IPS DF 4.7 (cell line): ENCODE measurements around the gene H3-3A.

Source experiments
- DNase-seq: peaks from one replicate; pipeline ENCODE4 v3.0.0-alpha.2; 2013; ENCODE audit warnings: low spot score; ENCODE audit errors: extremely low read depth

Gene H3-3A

DNA sequence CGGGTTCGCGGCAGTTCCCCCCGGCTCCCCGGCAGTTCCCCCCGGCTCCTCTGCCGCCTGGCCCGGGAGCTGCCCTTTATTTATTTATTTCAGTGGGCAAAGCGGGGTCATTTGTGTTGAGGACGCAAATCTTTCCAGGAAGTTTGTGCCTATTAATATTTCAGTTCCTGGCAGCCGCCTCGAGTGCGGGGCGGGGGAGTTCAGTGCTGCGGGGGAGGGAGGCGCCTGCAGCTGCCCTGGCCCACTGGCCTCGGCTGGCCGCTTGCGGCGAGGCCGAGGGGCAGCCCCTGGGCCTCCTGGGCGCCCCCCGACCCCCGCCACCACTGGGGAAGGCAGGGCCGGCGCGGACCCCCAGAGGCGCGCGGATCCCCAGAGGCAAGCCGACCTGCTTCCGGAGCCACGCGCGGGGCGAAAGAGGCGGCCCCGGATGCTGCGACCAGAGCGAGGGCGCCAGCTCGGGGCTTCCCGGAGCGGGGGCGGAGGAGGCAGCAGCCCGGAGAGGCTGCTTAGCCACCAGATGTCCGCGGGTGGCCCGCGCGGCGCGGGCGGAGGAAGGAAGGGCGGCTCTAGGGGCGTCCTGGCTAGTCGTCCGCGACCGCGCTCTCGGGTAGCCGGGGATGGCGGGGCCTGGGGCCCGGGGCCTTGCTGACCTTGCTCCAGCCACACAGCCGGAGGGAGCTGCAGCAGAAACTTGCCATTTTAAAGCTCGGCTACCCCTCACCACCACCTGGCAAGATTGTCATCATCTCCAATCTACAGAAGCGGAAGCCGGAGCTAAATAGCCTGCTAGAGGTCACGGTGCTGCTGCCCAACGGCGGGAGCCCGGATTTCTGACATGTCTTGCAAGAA lies 48.0 kb downstream of the H3-3A start:
- no peak for DNase-seq

DNA sequence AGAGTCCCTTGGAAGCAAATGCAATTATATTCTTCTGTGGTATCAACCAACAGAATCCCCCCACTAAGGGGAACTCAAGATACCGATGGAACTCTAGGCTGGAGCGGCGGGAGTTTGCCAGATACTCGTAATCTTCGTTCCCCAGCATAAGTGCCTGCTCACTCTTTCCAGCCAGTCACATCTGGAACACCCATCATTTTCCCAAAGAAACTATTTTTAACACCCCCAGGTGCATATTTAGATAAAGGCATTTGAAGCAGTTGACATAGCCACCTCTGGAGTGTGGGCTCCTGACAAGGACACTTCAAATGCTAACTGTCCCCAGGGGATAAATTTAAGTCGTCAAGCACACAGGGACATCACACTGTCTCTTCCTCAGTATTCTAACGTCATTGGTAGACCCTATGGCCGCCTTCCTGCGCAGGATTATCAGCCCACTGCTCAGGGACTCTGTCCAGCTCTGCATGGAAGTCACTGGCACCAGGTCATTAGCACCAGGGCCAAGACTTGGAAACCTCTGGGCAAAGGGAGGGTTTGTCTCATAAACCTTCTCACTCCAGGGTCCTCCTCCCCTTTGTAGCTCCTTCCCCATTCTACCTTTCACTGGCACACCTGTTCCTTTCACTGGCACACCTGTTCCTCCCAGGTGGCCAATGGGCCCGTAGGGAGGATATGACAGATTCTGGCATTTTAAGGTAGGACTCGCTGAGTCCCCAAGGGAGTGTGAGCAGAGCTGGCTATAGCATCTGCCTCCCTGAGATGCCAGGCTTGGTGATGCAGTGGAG lies 48.8 kb downstream of the H3-3A start:
- no peak for DNase-seq

DNA sequence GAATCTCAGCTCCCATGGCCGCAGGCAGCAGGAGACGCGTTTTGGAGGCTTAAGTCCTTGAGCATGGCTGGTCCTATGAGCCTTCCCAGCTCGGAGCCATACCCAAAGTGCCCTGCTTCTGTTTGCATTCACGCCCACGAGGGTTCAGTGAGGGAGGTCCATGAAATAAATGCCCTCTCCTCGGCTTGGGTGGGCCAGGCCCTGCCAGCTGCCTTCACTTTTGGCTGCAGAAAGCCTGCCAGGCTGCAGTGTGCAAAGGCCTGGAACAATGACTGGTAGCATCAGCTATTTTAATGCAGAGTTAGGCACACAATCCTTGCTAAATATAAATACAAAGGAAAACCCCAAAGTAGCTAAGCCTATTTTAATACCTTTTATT lies 49.4 kb downstream of the H3-3A start:
- no peak for DNase-seq

DNA sequence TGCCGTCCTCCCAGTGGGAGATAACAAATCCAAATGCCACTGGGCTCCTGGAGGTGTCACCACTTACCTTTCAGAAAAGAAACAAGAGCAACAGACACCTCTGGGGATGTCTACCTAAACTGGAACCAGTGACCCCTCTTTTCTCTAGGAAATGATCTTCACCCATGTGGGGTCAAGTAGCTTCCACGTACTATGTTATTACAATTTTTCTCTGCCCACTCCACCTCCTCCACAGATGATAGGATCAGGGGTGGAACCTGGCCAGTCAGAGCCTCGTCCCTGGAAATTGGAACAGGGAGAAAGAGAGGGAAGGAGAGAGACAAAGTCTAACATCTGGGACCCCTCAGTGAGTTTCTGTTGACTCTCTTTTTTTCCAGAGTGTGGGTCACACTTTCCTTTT lies 50.1 kb downstream of the H3-3A start:
- no peak for DNase-seq

DNA sequence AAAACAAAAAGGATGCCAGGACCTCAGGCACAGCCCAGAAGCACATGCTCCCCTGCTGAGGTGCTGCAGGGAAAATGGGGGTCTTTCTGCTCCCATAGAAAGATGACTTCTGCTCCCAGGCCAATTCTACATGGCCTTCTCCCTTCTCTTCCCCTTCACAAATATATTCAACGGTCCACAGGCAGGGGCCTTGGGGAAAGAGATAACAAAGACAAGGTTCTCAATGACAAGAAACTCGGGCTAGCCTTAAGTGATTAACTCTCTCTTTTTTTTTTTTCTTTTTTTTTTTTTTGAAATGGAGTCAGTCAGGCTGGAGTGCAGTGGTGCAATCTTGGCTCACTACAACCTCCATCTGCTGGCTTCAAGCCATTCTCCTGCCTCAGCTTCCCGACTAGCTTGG lies 54.2 kb downstream of the H3-3A start:
- DNase-seq = no peak

DNA sequence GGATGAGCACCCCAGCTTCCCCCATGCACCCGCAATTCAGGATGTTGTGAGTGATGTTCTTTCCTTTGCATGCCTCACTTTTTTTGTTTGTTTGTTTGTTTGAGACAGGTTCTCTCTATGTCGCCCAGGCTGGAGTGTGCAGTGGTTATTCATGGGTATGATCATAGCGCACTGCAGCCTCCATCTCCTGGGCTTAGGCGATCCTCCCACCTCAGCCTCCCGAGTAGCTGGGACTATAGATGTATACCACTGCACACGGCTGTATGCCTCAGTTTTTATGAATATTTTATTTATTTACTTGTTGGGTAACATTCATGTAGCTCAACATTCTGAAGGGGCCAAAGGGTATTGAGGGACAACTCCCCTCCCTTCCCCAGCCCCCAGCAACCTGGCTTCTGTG lies 54.8 kb downstream of the H3-3A start:
- no peak for DNase-seq

DNA sequence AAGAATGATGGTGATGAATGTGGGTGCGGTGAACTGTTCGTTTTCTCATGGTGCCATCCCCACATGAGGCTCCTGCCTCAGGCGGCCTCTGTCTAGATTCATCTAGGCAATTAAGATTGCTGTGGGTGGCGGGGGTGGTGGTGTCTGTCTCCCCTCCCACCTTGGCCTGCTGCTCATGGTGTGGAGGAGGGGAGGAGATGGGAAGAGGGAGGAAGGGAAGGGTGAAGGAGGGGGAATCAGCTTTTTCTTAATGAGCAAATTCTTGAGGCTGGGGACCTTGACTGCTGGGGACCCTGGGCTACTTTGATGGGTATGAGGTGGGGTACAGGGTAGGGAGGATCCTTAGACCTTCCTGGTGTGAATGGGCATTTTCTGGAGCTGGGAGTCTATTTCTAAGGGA lies 55.8 kb downstream of the H3-3A start:
- DNase-seq = no peak

DNA sequence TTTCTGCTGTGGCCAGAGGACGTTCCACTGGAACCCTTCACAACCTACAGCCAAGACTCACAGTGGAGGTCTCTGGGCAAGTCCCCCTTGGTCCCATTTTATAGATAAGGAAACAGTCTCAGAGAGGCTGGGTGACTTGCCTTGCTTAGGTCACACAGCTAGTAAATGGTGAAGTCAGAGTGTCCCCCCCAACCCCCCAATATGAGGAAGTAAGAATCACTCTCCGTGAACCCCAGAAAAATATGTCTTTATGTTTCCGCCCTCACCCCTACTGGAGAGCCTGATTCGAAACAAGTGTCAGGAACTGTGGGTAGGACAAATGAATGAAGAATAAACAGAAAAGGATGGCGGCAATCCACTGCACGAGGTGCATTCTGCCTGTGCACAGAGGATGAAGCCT lies 56.7 kb downstream of the H3-3A start:
- no peak for DNase-seq

DNA sequence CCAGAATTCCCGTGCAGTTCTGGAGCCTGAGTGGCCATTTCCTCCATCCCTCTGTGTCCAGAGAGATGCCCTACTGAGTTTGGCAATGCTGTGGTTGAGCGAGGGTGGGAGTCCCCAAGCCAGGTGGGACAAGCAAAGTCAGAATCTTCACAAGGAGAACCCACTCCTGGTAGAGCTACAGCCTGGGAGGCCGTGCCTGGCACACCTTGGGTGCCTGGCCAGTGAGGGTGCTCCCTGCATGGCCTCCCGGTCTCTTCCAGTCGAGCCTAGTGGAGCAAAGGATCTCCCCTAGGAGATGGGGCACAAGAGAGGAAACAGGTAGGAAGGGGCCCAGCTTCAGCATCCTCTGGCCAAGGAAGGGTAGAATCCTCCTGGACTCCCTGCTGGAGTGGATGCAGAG lies 57.9 kb downstream of the H3-3A start:
- DNase-seq = no peak

DNA sequence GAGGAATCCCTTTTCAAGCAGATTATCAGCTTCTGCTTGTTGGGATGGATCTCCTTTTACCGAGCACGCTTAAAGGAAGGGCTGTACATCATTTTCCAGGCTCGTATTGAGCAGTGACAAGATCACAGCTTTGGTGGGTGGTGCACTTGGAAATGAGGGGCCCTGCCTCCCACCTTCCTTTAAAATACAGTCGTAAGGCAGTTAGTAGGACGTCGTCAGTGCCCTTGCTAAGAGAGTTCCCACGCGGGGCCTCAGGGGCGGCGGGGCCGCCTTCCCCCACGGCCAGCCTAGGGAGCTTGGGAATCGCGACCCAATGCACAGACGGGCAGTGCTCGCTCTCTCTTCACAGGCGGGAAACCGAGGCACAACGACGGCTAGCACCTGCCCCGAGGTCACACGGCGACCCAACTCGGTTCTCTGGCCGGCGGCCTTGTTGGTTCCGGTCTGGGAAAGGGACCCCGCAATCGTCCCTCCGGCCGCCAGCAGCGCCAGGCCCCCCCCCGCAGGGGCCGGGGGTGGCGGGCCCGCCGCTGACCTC lies 58.6 kb downstream of the H3-3A start:
- DNase-seq = no peak
